ENCODE measurements around the gene POLR3K.

GRCh38 chr16:74051-74746, 20.8 kb upstream of the POLR3K start:
- TF ChIP-seq, protein P1, sequence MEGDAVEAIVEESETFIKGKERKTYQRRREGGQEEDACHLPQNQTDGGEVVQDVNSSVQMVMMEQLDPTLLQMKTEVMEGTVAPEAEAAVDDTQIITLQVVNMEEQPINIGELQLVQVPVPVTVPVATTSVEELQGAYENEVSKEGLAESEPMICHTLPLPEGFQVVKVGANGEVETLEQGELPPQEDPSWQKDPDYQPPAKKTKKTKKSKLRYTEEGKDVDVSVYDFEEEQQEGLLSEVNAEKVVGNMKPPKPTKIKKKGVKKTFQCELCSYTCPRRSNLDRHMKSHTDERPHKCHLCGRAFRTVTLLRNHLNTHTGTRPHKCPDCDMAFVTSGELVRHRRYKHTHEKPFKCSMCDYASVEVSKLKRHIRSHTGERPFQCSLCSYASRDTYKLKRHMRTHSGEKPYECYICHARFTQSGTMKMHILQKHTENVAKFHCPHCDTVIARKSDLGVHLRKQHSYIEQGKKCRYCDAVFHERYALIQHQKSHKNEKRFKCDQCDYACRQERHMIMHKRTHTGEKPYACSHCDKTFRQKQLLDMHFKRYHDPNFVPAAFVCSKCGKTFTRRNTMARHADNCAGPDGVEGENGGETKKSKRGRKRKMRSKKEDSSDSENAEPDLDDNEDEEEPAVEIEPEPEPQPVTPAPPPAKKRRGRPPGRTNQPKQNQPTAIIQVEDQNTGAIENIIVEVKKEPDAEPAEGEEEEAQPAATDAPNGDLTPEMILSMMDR (IDR thresholded peaks at IDR 0.05; ENCODE audit: low read depth, low read length) = no peak
- TF ChIP-seq POLR2A (IDR thresholded peaks at IDR 0.05; ENCODE audit: extremely low read depth, insufficient read length) (no peak), MYC (IDR thresholded peaks at IDR 0.05; ENCODE audit: low read depth, low read length) (no peak)

Measured in NB4 (cell line).